K562 (cell line): ENCODE measurements around the gene UBE2V1. TPM values are rescaled to one million over a fixed set of nuclear protein-coding genes. Genes with fewer than 3 reads are reported as not detected.

Source experiments
- ATAC-seq: fragments of 200-7000 bp; cut with Tn5 transposase; 3 replicates; pipeline ENCODE4 v1.9.1; 2020; ENCODE audit warnings: moderate library complexity
- BruUV-seq: library from RNA; stranded (reverse); fragments of 400-500 nt; replicated peaks from 2 replicates; lab custom pipeline; 2021; lab: Mats Ljungman, UMichigan
- CTCF ChIA-PET: fragments of 300-600 bp; formaldehyde crosslinking; extraction: SDS; loops from one replicate; lab custom pipeline; 2021; ENCODE audit warnings: low intra/inter-chr PET ratio; lab: Yijun Ruan, JAX
- POLR2A ChIA-PET: fragments of 300-600, 350-650 bp; sonication (Branson Sonifier 250); formaldehyde crosslinking; extraction: SDS; loops from one replicate; lab custom pipeline; 2021; ENCODE audit warnings: antibody characterized with exemption, inconsistent platforms; lab: Yijun Ruan, JAX
- DNase-seq, 4 experiments: peaks; one replicate each; pipeline versions ENCODE4 v3.0.0 to v3.0.0-alpha.2; 2011 to 2018; ENCODE audit warnings: low spot score in 3 of 4, mixed read lengths in 3 of 4; ENCODE audit errors: extremely low read depth in 1 of 4
- FAIRE-seq: peaks from 2 replicates; lab custom pipeline; 2011; peaks lifted over from hg19 to GRCh38; lab: Jason Lieb, UNC
- H2AFZ ChIP-seq: 2 replicates; pipeline ENCODE4 v1.6.0; 2011; ENCODE audit warnings: low read depth, low read length, control low read depth, inconsistent platforms
- H3K27ac ChIP-seq: fragments of 200-600 bp; 3 replicates; pipeline ENCODE4 v1.8.0; 2011; ENCODE audit warnings: low read depth, mild to moderate bottlenecking, control low read depth, inconsistent platforms, low read length, moderate library complexity, mixed read lengths; ENCODE audit errors: extremely low read depth
- H3K27me3 ChIP-seq, 2 experiments: fragments of 300-600 bp in 1 of 2; 2 replicates in 1 of 2; 3 replicates in 1 of 2; pipeline versions ENCODE4 v1.6.0 to v1.8.0; 2011; ENCODE audit warnings: inconsistent platforms in 2 of 2, low read length in 2 of 2, mild to moderate bottlenecking in 1 of 2, mixed read lengths in 1 of 2, moderate library complexity in 1 of 2; ENCODE audit not compliant: control insufficient read depth in 2 of 2, insufficient read depth in 2 of 2
- H3K36me3 ChIP-seq: fragments of 300-600 bp; 3 replicates; pipeline ENCODE4 v1.8.0; 2011; ENCODE audit warnings: mild to moderate bottlenecking, low read length, inconsistent platforms; ENCODE audit not compliant: control insufficient read depth, insufficient read depth
- H3K4me1 ChIP-seq, 2 experiments: fragments of 200-600 bp in 1 of 2; replicated peaks in 1 of 2; 2 replicates in 1 of 2; 3 replicates in 1 of 2; pipeline versions ENCODE4 v1.5.1 to v1.8.0; 2011; ENCODE audit warnings: inconsistent platforms in 2 of 2, low read length in 2 of 2, mild to moderate bottlenecking in 1 of 2, mixed read lengths in 1 of 2, moderate library complexity in 1 of 2; ENCODE audit not compliant: control insufficient read depth in 2 of 2, insufficient read depth in 2 of 2
- H3K4me2 ChIP-seq: 2 replicates; pipeline ENCODE4 v1.6.1; 2011; ENCODE audit warnings: low read length, control low read depth, inconsistent platforms, mixed read lengths; ENCODE audit not compliant: insufficient read depth
- H3K4me3 ChIP-seq: fragments of 200-600 bp; sonication (generic), shearing (Covaris generic); 2 replicates; pipeline ENCODE4 v1.5.1; 2016; ENCODE audit warnings: control low read depth, inconsistent platforms
- H3K79me2 ChIP-seq: fragments of 200-600 bp; 3 replicates; pipeline ENCODE4 v1.8.0; 2011; ENCODE audit warnings: low read length, inconsistent platforms; ENCODE audit not compliant: control insufficient read depth, insufficient read depth
- H3K9ac ChIP-seq, 2 experiments: 2 replicates each; pipeline versions ENCODE4 v1.6.0 to v1.6.1; 2011; ENCODE audit warnings: low read depth in 2 of 2, low read length in 2 of 2, control low read depth in 1 of 2, inconsistent platforms in 1 of 2, mild to moderate bottlenecking in 1 of 2, mixed read lengths in 1 of 2; ENCODE audit not compliant: insufficient read depth in 1 of 2
- H3K9me1 ChIP-seq: one replicate; pipeline ENCODE4 v1.6.0; 2011; ENCODE audit warnings: inconsistent platforms, mild to moderate bottlenecking, low read length, moderate library complexity; ENCODE audit not compliant: control insufficient read depth, insufficient read depth
- H3K9me3 ChIP-seq: replicated peaks from 2 replicates; pipeline ENCODE4 v1.5.1; 2011; ENCODE audit warnings: low read depth, low read length, inconsistent platforms; ENCODE audit not compliant: control insufficient read depth, insufficient read depth
- H4K20me1 ChIP-seq: replicated peaks from 2 replicates; pipeline ENCODE4 v1.6.1; 2011; ENCODE audit warnings: low read length, inconsistent platforms, mixed read lengths; ENCODE audit not compliant: control insufficient read depth, insufficient read depth
- DACH1 ChIP-seq: fragments of 450-650 bp; IDR thresholded peaks from 2 replicates; pipeline ENCODE4 v1.6.1; 2018; ENCODE audit not compliant: partially characterized antibody
- PHF20 ChIP-seq: fragments of 450-650 bp; IDR thresholded peaks from 2 replicates; pipeline ENCODE4 v1.6.1; 2018; ENCODE audit not compliant: partially characterized antibody
- POLR2G ChIP-seq: fragments of 200-400 bp; formaldehyde crosslinking; IDR thresholded peaks from 2 replicates; pipeline ENCODE4 v1.6.1; 2017; ENCODE audit warnings: low read depth, mild to moderate bottlenecking, antibody characterized with exemption, low read length, moderate library complexity
- RBFOX2 ChIP-seq: fragments of 200-400 bp; formaldehyde crosslinking; IDR thresholded peaks from 2 replicates; pipeline ENCODE4 v1.6.1; 2017; ENCODE audit warnings: low read depth, mild to moderate bottlenecking, low read length, moderate library complexity
- ZFP36 ChIP-seq: fragments of 150-350 bp; IDR thresholded peaks from 2 replicates; pipeline ENCODE4 v1.6.1; 2018; ENCODE audit warnings: low read length, low read depth; ENCODE audit not compliant: partially characterized antibody
- WGBS: fragments of 100-300 bp; shearing (Covaris generic); methylation state at CpG from one replicate; pipeline ENCODE4 v1.1.6; 2016; ENCODE audit warnings: low coverage, mixed read lengths; ENCODE audit not compliant: insufficient coverage; ENCODE audit errors: missing lambda C conversion rate; 5-methylcytosine and 5-hydroxymethylcytosine counted together
- in situ Hi-C: fragments of 300-500 bp; cut with MboI; formaldehyde crosslinking; loops from 4 replicates; pipeline ENCODE4 v1.15.0; 2018; ENCODE audit warnings: inconsistent platforms, mixed read lengths
- intact Hi-C: fragments of 100-400 bp; cut with micrococcal nuclease; formaldehyde crosslinking; loops from 2 replicates; pipeline ENCODE4 v1.14.2; 2022
- polyA plus RNA-seq, 8 experiments: library from polyadenylated mRNA; depleted of rRNA in 4 of 8; stranded (reverse) in 5 of 8; unstranded in 3 of 8; fragments of >200 nt; fragmentation: Nextera tagmentation in 2 of 8; fragmentation: Illumina TruSeq in 1 of 8; extraction: Ambion mirVana in 2 of 8; extraction: Trizol in 1 of 8; gene quantifications; 2 replicates each; pipeline versions ENCODE4 v1.2.1 to v1.2.3, GENCODE V29; 2011 to 2014; ENCODE audit warnings: inconsistent platforms in 1 of 8, missing spikeins in 1 of 8
- total RNA-seq, 7 experiments: library from RNA; depleted of rRNA in 6 of 7; stranded (reverse); fragments of >200 nt in 6 of 7; fragmentation: Illumina TruSeq in 2 of 7; extraction: Trizol in 2 of 7; gene quantifications; 2 replicates each; pipeline versions ENCODE4 v1.2.1 to v1.2.3, GENCODE V29; 2011 to 2021; ENCODE audit warnings: low replicate concordance in 1 of 7

Gene UBE2V1
- total and polyA plus RNA-seq, 9 of the 15 experiments (the other 6 are each of a cell fraction or from before 2014, with no cell fraction given) = 93.0 to 357 (median 119) TPM

GRCh38 chr20:50125279-50125678 is 12.3 kb upstream of the UBE2V1 start:
- ATAC-seq (no peak), FAIRE-seq (no peak), DNase-seq (no peak)
- no peak overlapping the region for H3K4me2 ChIP-seq
- no peaks in the 10 kb centered on the region for H4K20me1 ChIP-seq
- H2AFZ ChIP-seq = no peak overlapping the region
- H3K4me3 ChIP-seq = no peak overlapping the region
- WGBS = 89% methylated on average over 3 of the region's 3 CpGs
- H3K9me1 ChIP-seq = peaks cover 3% of the 10 kb centered on the region
- TF ChIP-seq DACH1 = peak; percentile 81
- no peak for TF ChIP-seq PHF20
- peak; percentile 82 for TF ChIP-seq ZFP36
- intact Hi-C loops = no loop called here
- H3K36me3 ChIP-seq = peaks cover 67% of the 10 kb centered on the region
- H3K9ac ChIP-seq = no peak overlapping the region
- ChIA-PET CTCF (no interaction called here), POLR2A (interaction anchor here (0.6 to 0.7 kb wide), 2 partner anchors 10 to 36 kb away, joined by 3 read pairs; no protein-coding TSS in a partner anchor)
- BruUV-seq = no TSS peak
- in situ Hi-C loops = no loop called here
- H3K9me3 ChIP-seq = no peaks in the 10 kb centered on the region
- no peak overlapping the region for H3K27ac ChIP-seq
- no peaks in the 10 kb centered on the region for H3K79me2 ChIP-seq
- H3K27me3 ChIP-seq = no peaks in the 10 kb centered on the region
- H3K4me1 ChIP-seq = peaks cover 0 to 19% of the 10 kb centered on the region in 2 experiments; a peak in 3 of 5 replicates

- POLR2A ChIA-PET = no interaction called here
- H3K36me3 ChIP-seq = peaks cover 60% of the 10 kb centered on the region
- TF ChIP-seq RBFOX2 = no peak
- TF ChIP-seq POLR2G = peak; percentile 53
- in situ Hi-C loops = no loop called here
- no peak for FAIRE-seq
- H3K27me3 ChIP-seq = no peaks in the 10 kb centered on the region
- H3K4me2 ChIP-seq = no peak overlapping the region
- H2AFZ ChIP-seq = no peak overlapping the region
- H3K79me2 ChIP-seq = no peaks in the 10 kb centered on the region
- 98% methylated on average over 9 of the region's 9 CpGs for WGBS
- no peak for DNase-seq
- H3K9ac ChIP-seq = no peak overlapping the region
- intact Hi-C loops = no loop called here
- peaks cover 0 to 13% of the 10 kb centered on the region in 2 experiments; a peak in 3 of 5 replicates for H3K4me1 ChIP-seq
- CTCF ChIA-PET = no interaction called here
- H4K20me1 ChIP-seq = no peaks in the 10 kb centered on the region
- H3K4me3 ChIP-seq = no peak overlapping the region
- no peak overlapping the region for H3K27ac ChIP-seq
- no TSS peak for BruUV-seq
- ATAC-seq = no peak
- H3K9me1 ChIP-seq = peaks cover 3% of the 10 kb centered on the region
- H3K9me3 ChIP-seq = no peaks in the 10 kb centered on the region
These were observed 11.5 kb upstream of the UBE2V1 start for GRCh38 chr20:50124496-50124895.
